Parathyroid adenoma (tissue), 2 donors: ENCODE measurements around the gene RIPK4.

Experiments
- H2AFZ ChIP-seq: fragments of 300-600 bp; sonication (generic); one replicate; pipeline ENCODE4 v1.7.0; 2017; ENCODE audit warnings: antibody characterized with exemption, mild to moderate bottlenecking
- H3K27ac ChIP-seq: fragments of 300-600 bp; sonication (generic); one replicate; pipeline ENCODE4 v1.7.0; 2017
- H3K27me3 ChIP-seq: fragments of 300-600 bp; sonication (generic); one replicate; pipeline ENCODE4 v1.7.0; 2017; ENCODE audit warnings: low read length; ENCODE audit not compliant: control insufficient read depth, insufficient read depth
- H3K36me3 ChIP-seq: fragments of 300-600 bp; sonication (generic); one replicate; pipeline ENCODE4 v1.7.0; 2017; ENCODE audit warnings: low read length; ENCODE audit not compliant: control insufficient read depth, insufficient read depth
- H3K4me1 ChIP-seq: fragments of 300-600 bp; sonication (generic); one replicate; pipeline ENCODE4 v1.7.0; 2017; ENCODE audit warnings: control low read depth
- H3K4me2 ChIP-seq: fragments of 300-600 bp; sonication (generic); one replicate; pipeline ENCODE4 v1.7.0; 2017; ENCODE audit warnings: low read length
- H3K4me3 ChIP-seq: fragments of 300-600 bp; sonication (generic); one replicate; pipeline ENCODE4 v1.7.0; 2017; ENCODE audit warnings: low read depth, low read length
- H3K79me2 ChIP-seq: fragments of 300-600 bp; sonication (generic); one replicate; pipeline ENCODE4 v1.7.0; 2017; ENCODE audit warnings: control low read depth
- H3K9ac ChIP-seq: fragments of 300-600 bp; sonication (generic); one replicate; pipeline ENCODE4 v1.7.0; 2017; ENCODE audit warnings: mild to moderate bottlenecking
- H3K9me3 ChIP-seq: fragments of 300-600 bp; sonication (generic); one replicate; pipeline ENCODE4 v1.7.0; 2017; ENCODE audit warnings: low read length; ENCODE audit not compliant: control insufficient read depth
- TF ChIP-seq, protein P1 (sequence below): fragments of 300-600 bp; sonication (generic); IDR thresholded peaks from one replicate; pipeline ENCODE4 v1.7.0; 2017; ENCODE audit warnings: antibody characterized with exemption, mild to moderate bottlenecking
- donor health status: primary hyperparathyroidism.

Gene RIPK4

DNA sequence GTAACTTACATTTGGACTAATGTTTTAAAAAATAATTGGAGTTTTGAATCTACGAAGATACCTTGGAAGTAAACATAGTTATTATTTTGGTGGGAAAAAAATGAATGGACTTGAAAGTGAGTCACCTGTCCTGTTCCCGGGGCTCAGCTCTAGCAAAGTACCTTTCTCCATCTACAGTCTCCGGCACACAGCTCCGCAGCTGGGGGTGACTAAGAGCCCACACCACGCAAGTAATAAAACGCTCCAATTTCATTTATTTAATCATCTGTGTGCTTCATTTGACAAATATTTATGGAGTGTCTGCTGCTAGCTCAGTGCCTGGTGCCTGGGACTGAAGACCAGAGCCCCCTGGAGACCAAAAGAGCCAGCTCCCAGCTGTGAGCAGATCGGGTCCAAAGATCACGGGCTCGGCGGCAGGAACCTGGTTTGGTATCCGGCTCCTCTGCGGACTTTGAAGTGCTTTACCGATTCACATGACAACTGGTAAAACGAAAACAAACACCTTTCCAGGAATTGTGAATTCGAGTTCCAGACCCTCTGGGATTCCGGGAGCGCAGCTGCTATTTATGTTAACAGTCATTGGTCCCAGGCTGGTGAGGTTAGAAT lies 1.7 kb upstream of the RIPK4 start:
- Histone ChIP-seq H3K9ac (no peak overlapping the region), H3K27me3 (no peaks in the 10 kb centered on the region), H3K27ac (no peak overlapping the region)

DNA sequence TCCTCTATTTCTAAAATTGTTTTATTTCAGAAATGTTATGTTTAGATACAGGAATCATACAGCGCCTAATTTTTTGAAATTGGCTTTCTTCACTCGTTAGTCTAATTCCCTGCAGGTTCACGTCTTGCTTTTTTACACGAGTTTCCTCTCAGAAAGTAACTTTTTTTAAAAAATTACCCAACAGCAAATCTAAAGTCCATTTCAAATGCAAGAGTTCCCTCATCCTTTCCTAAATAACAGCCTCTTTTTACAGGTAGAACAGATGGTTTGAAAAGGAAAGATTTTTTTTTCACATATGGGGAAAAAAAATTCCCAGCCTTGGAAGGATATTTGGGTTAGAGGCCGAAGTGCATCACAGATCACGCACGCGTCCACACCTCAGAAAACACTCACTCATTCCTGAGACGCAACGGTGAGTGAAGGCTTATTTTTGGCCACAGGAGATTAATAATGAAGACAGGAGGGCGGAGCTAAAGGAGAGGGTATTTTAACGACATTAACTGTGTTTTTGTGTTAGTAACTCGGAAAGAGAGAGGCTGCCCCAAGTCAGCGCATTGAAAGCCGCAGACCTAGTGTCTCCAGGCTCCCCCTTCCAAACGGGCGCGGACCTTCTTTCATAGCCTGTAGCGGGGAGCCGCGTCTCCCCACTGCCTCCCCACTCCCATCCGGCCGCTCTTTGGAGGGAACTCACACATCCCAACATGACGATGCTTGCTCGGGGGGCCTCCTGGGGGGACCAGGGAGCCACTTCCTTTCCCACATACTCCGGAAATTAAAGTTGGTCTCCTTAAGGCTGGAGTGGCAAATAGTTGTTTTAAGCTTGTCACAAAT lies 969 bp upstream of the RIPK4 start:
- no peaks in the 10 kb centered on the region for H3K27me3 ChIP-seq
- H3K9me3 ChIP-seq: no peaks in the 10 kb centered on the region
- H3K4me3 ChIP-seq: no peak overlapping the region
- no peak overlapping the region for H3K9ac ChIP-seq
- TF ChIP-seq, protein P1, sequence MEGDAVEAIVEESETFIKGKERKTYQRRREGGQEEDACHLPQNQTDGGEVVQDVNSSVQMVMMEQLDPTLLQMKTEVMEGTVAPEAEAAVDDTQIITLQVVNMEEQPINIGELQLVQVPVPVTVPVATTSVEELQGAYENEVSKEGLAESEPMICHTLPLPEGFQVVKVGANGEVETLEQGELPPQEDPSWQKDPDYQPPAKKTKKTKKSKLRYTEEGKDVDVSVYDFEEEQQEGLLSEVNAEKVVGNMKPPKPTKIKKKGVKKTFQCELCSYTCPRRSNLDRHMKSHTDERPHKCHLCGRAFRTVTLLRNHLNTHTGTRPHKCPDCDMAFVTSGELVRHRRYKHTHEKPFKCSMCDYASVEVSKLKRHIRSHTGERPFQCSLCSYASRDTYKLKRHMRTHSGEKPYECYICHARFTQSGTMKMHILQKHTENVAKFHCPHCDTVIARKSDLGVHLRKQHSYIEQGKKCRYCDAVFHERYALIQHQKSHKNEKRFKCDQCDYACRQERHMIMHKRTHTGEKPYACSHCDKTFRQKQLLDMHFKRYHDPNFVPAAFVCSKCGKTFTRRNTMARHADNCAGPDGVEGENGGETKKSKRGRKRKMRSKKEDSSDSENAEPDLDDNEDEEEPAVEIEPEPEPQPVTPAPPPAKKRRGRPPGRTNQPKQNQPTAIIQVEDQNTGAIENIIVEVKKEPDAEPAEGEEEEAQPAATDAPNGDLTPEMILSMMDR: no peak
- H3K79me2 ChIP-seq: peaks cover 3% of the 10 kb centered on the region
- no peak overlapping the region for H3K4me2 ChIP-seq
- H3K27ac ChIP-seq: no peak overlapping the region
- H3K4me1 ChIP-seq: no peaks in the 10 kb centered on the region
- H2AFZ ChIP-seq: no peak overlapping the region
- no peaks in the 10 kb centered on the region for H3K36me3 ChIP-seq

More for the DNA sequence above, 1.7 kb upstream of the RIPK4 start:
- TF ChIP-seq, protein P1: no peak
- H3K79me2 ChIP-seq: peaks cover 3% of the 10 kb centered on the region
- H3K36me3 ChIP-seq: no peaks in the 10 kb centered on the region
- no peaks in the 10 kb centered on the region for H3K9me3 ChIP-seq
- peak overlapping the region; percentile 5 for H3K4me2 ChIP-seq
- no peaks in the 10 kb centered on the region for H3K4me1 ChIP-seq
- H3K4me3 ChIP-seq: no peak overlapping the region
- no peak overlapping the region for H2AFZ ChIP-seq

DNA sequence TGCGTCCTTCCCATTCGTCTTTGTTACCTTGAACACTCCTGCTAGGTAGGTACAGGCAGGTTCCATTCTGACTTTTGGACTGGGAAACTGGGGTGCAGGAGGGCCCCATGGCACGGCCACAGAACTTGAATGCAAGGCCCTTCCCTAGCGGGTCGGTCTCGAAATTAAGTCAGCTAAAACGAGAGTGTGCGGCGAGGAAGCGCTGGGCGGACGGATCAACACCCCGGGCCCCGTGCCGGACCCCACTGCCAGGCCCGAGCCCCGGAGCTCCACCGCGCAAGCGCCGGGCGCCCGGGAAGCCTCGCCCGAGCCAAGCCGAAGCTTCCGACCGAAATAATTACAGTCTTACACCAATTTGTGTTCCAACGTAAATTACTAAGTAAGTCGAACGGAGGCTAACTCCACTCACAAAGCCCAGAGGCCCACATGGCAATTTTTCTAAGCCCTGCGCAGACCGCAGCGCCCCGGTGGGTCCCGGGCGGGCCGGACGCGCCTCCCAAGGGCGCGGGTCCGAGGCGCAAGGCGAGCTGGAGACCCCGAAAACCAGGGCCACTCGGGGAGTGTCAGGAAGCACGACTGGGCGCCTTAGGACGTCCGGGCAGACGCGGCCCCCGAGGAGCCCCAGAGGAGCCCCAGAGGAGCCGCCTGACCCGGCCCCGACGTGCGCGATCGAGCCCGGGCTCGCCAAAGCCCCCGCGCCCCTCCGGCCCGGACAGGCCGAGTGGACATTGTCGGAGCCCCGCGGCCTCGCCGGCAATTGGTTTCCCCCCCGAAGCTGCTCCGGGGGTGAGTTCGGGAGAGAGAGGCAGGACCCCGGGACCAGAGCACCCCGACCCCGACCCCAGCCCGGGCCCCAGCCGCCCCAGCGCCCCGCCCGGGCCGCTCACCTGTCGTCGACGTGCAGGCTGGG lies 624 bp downstream of the RIPK4 start:
- no peaks in the 10 kb centered on the region for H3K36me3 ChIP-seq
- no peak overlapping the region for H3K27ac ChIP-seq
- H3K4me2 ChIP-seq: peak overlapping the region; percentile 88
- TF ChIP-seq, protein P1: no peak
- H3K9ac ChIP-seq: no peak overlapping the region
- no peaks in the 10 kb centered on the region for H3K9me3 ChIP-seq
- H2AFZ ChIP-seq: peak overlapping the region; percentile 74
- H3K79me2 ChIP-seq: peaks cover 3% of the 10 kb centered on the region
- H3K27me3 ChIP-seq: no peaks in the 10 kb centered on the region
- H3K4me3 ChIP-seq: peak overlapping the region; percentile 79
- H3K4me1 ChIP-seq: peaks cover 2% of the 10 kb centered on the region

DNA sequence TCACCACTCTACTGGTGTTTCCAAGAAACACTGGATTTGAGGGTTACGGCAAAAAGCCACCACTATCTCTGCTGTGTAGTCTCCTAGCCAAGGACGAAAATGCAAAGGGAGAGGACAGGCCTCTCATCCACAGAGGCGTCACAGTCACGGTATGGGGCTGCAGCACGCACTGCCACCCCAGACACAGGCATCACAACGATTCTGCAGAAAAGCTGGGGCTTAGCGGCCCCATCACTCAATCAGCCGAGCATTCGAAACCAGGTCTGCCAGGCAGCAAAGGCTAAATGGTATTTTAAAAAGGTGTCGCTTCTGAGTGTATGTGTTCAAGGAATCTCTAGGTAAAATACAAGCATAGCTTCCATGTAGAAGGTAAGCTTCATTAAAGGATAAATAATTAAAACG lies 1.4 kb downstream of the RIPK4 start:
- Histone ChIP-seq H3K4me1 (peaks cover 2% of the 10 kb centered on the region), H3K9ac (no peak overlapping the region), H3K9me3 (no peaks in the 10 kb centered on the region), H3K4me3 (peak overlapping the region; percentile 79), H3K27me3 (no peaks in the 10 kb centered on the region), H3K79me2 (peaks cover 6% of the 10 kb centered on the region), H2AFZ (no peak overlapping the region), H3K4me2 (peak overlapping the region; percentile 88), H3K27ac (no peak overlapping the region), H3K36me3 (no peaks in the 10 kb centered on the region)
- TF ChIP-seq, protein P1: no peak
